SK-N-MC (cell line): ENCODE data around the gene PRCD.

Source experiments
- EZH2 ChIP-seq: fragments of 200-600 bp; sonication (generic); IDR thresholded peaks from one replicate; pipeline ENCODE4 v1.6.1; 2017; ENCODE audit warnings: antibody characterized with exemption
- FOXP2 ChIP-seq: optimal IDR thresholded peaks from 2 replicates; pipeline ENCODE3; 2011; ENCODE audit warnings: mild to moderate bottlenecking, moderate library complexity; ENCODE audit not compliant: insufficient read depth; ENCODE audit errors: extremely low read length, control extremely low read depth
- POLR2AphosphoS5 ChIP-seq: IDR thresholded peaks from 2 replicates; pipeline ENCODE4 v1.6.1; 2012; ENCODE audit warnings: mild to moderate bottlenecking, low read depth, low read length, borderline replicate concordance

GRCh38 chr17:76578376-76578775 is 38.5 kb downstream of the PRCD start:
- TF ChIP-seq EZH2 (no peak), POLR2AphosphoS5 (no peak), FOXP2 (no peak)
